GM18868 (cell line): ENCODE results near the gene PACRG.

ENCODE experiments used
- ATAC-seq: cut with Tn5 transposase; IDR thresholded peaks from one replicate; pipeline ENCODE4 v1.9.1; 2021; ENCODE audit warnings: mild to moderate bottlenecking, moderate library complexity; ENCODE audit not compliant: unreplicated experiment

PACRG gene

DNA sequence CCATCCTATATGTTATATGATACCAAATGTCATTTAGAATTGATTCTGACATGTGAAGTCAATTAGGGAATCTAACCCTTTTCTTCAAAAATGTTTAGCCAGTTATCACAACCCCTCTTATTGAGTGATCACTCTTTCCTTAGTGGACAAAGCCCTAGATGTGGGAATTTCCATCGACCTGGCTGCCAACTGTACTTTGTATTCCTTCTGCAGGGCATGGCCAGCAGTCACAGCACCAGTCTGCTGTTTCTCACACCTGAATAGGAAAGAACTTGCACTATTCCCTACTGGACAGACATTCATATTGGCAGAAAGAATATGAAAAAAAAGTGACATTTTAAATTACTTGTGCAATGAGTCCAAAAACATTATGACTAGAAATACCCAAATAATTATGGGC is 271.0 kb downstream of the PACRG start:
- no peak for ATAC-seq

DNA sequence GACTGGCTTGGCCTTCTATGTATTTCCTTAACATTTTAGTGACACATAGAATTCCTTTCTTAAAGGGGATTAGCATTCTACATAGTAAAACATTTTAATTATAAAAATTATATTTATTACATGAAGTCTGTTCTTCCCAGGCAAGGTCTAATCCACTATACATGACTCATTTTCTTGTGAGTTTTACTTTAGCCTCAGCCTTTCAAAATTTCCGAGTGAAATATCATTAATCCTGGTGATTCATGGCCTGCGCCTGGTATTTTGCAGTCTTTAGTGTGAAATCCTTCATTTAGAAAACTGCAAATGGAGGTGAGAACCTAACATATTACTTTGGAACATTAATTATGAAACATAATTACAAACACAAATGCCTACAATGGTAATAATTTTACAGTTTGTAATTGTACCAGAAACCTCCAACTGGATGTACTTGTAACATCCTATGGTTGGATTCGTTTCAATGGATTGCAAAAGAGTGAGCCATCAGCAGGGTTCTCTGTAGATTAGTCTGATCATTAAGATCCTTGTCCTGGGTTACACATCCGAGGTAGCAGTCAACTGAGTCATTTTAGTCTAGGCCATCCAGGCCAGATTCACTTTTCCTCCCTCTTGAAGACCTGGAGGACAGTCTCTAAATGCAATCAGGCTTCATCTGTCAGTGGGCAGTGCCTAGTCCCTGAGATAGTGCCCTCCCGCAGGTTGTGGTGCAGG is 272.0 kb downstream of the PACRG start:
- no peak for ATAC-seq

DNA sequence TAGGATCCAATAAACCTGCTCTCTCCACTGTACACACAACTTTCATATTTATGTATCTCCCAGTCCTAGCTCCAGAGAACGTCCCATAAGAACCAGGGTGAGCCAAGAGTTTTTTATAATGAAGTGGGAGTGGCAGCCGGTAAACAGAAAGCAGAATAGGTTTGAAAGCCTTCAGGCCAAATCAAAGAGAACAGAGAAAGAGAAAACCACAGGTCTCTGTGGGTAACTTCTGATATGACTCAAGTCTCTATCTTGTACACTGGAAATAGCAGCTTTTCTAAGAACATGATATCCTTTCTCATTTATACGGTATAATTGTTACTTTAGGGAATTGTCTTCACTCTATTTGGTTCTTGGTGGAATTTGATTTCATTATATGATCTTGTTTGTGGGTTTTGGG is 273.6 kb downstream of the PACRG start:
- peak; percentile 99 for ATAC-seq

DNA sequence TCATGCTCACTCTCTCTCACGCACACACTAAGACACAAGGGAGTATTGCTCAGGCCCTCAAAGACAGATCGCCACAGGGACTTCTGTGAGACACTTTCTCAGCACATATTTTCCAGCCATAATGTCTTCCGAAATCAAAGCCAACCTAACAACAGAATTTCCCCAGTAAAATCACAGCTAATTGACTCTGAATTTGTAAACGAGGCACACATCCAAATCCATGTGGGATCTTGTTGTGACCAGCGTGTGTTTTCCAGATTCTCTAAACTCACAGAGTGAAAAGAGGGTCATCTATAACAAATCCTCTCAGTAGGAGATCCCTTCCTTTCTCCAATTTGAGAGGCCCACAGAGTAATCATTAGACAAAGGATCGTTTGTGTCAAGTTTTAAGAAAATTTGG is 280.4 kb downstream of the PACRG start:
- no peak for ATAC-seq

DNA sequence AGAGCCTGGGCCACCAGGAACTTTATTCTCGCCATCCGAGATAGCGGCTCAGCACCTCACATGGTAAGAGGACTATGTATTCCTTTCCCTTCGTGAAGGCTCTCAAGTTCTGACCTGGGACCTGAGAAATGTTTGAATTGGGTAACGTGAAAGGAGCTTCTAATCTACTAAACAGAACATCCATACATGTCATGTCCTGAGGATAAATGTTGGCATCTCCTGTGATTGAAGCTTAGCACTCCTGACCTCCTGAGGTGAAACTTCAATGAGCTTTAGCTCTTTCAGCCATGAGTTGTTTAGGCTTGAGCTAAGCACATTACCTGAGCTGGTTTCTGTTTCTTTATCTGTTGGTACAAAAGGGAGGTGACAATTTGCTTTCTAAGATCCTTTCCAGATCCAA is 280.9 kb downstream of the PACRG start:
- no peak for ATAC-seq

DNA sequence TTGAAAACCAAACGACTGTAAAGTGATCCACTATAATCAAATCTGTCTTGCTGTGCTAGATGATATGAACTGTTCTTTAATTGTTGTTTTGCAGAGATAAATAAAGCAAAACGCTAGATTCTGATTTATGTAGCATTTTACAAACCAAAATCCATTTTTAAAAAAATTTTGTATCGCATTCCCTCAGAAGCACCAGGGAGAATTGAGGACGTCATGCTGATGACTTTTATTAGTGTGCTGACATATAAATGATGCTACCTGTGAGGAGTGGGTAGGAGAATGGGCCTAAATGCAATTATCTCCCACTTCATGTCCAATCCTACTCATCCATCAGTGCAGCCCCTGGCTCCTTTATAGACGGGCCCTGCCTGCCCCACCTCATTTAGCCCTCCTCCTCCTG is 282.4 kb downstream of the PACRG start:
- no peak for ATAC-seq

DNA sequence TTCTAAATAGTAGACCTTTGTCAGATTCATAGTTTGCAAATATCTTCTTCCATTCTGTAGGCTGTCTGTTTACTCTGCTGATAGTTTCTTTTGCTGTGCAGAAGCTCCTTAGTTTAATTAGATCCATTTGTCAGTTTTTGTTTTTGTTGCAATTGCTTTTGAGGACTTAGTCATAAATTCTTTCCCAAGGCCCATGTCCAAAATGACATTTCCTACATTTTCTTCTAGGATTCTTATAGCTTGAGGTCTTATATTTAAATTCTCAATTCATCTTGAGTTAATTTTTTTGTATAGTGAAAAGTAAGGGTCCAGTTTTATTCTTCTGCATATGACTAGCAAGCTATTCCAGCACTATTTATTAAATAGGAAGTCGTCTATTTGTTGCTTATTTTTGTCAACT is 287.0 kb downstream of the PACRG start:
- ATAC-seq = no peak

DNA sequence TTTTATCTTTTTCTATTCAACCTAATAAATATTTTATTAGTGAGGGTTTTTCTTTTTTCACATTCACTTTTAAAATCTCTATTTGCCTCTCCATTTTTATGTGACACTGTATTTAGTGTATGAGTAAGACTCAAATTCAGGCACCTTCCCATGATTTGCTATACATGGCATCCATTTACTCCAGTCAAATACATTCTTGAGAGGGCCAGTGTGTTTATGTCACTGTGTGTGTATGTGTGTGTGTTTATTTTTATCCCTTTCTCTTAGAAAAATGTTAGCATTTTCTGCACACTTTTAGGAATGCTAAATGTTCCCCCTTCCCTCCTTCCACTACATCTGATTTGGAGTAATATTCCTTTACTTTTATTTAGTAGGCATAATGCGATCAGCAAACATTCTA is 290.0 kb downstream of the PACRG start:
- ATAC-seq = no peak

DNA sequence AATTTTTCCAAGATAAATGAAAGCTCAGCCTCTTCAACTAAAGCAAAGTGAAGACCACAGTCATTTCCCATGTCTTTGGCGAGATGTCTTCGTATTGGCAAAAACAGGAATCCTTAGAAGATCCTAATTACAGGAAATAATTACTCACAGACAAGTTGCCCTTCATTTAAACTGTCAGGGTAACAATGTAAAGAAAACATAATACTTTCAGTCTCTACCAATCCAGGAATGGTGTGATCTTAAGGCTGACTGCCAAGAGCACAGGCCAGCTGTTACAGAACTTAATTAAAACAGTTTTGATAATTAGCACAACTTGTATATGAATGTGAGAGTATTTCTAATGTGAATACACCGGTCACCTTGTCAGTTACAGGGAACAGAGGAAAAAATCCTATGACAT is 292.2 kb downstream of the PACRG start:
- no peak for ATAC-seq

DNA sequence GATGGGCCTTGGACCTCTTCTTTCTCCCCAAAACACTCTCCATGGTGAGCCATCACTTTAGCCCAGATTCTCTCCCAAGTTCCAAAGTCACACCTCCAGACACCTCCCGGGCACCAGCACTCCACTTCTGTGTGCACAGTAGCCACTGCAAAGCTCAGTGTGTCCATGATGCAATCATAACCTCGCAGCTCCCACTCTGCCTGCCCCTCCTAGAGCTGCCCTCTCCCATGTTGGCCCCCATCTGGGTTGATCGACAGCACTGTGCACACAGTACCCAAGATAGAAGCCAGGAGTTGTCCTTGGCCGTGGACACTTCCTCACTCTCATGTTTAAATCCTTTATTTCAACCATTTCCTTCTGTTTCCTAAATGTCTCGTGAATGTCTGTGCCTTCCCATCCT is 293.3 kb downstream of the PACRG start:
- no peak for ATAC-seq

DNA sequence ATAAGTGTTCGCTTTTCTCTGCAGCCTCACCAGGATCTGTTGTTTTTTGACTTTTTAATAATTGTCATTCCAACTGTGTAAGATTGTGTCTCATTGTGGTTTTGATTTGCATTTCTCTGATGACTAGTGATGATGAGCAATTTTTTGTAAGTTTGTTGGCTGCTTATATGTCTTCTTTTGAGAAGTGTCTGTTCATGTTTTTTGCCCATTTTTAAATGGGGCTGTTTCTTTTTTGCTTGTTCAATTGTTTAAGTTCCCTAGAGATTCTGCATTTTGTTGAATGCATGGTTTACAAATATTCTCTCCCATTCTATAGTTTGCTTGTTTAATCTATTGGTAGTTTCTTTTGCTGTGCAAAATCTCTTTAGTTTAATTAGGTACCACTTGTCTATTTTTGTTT is 295.9 kb downstream of the PACRG start:
- no peak for ATAC-seq

DNA sequence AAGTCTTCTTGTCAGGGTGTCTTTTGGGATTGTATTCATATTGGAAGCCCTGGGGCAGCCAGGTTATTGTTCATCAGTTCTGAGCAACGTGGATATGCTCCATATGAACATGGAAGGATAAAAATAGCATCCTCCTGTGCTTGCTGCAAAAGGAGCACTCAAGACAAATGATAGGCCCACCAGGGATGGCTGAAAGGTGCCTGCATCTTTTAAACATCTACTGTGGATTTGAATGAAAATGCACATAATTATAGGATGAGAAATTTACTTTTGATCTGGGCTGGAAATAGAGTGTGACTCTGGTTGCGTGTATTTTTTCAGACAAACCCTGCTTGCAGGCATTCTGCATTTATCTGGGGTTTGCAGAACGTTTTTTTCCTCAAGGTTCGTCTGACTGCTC is 299.1 kb downstream of the PACRG start:
- no peak for ATAC-seq

DNA sequence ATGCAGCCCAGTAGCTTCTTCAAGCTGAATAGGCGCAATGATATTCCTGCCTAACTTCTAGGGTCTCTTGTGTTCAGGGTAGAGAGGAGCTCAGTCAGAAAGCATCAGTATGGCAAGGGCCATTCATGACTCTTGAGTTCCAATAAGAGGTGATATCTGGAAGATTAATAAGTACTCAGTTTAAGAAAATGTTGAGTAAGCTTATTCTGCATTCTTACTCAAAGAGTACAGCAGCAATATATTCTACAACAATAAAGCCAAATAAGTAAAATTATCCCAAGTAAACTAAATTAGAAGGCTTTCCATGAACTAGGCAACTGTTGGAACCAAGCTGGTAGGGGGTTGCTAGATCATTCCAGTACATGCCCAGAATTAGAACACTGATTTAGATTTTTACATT is 303.2 kb downstream of the PACRG start:
- no peak for ATAC-seq

DNA sequence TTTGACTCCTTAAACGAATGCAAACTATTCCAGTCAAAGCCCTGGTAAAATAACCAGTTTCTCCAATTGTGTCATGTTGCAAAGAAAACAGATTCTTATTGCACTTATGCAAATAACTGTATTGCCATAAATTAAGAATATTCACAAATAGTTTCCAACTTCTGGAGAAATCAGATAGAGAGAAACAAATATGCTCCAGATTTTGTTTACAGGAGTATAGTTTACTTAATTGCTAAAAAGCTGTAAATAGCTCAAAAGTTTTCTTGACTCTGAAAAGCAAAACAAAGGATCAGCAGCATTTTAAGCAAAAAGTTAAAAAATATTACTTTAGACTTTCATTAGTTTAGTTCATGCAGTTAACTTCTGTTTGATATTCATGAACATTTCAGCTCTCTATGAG is 304.2 kb downstream of the PACRG start:
- no peak for ATAC-seq

DNA sequence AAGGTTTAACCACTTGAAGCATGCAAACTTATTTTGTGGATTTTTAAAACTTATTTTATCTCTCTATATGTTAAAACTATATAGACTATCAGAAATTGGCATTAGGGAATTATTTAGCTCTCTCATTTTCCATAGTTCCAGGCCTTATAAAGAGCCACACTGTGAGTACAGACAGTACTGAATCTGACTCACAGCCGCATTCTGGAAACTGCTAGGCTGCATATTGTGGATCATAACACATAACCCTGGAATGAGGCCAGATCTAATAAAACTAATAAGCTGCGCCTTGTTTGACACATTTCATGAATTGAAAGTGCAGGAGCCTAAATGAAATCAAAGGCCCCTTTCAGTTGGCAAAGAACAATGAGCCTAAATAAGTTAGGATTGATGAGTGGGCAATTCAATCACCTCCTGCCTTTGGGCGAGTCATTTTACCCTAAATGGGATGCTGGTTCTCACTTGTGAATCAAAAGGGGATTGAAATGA is 308.4 kb downstream of the PACRG start:
- no peak for ATAC-seq

DNA sequence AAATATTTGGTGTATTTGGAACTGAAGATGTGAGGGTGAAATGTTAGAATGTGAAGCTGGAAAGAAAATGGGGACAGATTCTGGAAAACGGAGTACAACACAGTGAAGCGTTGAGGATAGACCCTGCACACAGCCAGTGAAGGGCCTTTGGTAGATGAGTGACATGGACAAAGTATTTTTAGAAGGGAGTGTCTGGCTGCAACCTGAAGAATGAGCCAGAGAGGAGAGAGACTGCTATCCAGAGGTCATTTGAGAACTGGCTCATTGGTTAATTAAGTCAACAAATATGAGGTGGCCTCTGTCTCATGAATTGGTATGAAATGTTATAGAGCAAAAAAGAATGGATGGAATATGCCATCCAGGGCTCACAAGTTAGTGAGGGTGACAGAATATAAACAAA is 310.5 kb downstream of the PACRG start:
- no peak for ATAC-seq

DNA sequence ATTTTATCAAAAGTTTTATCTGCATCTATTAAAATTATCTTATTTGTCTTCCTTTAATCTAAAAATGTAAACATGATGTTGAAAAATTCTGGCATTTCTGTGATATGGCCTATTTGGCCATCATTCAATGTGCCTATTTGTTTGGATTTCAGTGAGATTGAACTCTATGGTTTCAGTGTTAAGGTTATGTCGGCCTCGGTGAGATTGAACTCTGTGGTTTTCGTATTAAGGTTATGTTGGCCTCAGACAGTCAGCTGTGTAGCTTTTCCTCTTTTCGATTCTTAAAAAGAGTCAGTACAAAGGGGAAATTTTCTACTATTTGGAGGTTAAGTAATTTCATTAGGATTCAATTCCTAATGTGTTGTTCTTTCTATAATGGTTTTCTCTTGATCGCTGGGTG is 320.6 kb downstream of the PACRG start:
- ATAC-seq = no peak

DNA sequence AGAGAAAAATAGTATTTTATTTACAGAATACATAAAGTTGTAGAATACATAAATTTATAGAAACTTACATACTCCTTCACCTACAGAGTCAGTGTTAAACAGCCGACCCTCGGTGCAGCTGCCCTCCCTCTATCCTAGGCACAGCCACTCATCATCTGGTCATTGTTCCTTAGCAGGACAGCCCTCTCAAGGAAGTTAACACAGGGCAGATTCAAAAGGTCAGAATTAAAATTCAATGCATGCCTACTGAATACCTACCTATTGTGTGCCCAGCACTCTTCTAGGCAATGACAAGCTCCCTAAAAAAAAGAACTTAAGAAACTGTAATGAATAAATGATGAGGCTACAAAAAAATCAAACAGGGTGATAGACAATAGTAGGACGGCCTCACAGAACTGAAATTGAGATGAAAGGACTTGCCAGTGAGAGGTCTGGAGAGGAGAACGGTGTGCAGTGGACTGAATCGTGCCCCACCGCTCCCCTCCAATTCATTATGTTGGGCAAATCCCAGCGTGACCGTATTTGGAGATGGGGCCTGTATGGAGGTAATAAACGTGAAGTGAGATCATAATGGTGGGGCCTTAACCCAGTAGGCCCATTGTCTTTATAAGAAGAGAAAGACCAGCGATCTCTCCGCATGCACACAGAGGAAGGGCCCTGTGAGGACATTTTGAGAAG is 326.0 kb downstream of the PACRG start:
- ATAC-seq = no peak

DNA sequence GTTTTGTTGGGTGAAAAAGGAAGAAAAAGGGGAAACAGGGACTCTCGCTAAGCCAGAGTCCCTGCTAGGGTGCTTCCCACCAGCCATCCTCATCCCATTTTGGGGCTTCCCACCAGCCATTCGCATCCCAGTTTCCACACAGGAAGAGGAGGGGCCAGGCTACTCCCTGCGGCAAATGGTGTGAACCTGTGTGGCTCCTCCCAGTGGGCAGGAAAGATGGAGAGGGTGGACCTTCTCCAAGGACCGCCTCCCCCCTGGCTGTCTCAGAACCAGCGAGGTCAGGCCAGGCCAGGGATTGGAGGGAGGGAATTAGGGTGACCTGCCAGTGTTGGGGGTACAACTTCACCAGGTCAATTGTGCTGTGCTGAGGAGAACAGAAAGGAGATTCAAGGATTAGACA is 326.9 kb downstream of the PACRG start:
- no peak for ATAC-seq

DNA sequence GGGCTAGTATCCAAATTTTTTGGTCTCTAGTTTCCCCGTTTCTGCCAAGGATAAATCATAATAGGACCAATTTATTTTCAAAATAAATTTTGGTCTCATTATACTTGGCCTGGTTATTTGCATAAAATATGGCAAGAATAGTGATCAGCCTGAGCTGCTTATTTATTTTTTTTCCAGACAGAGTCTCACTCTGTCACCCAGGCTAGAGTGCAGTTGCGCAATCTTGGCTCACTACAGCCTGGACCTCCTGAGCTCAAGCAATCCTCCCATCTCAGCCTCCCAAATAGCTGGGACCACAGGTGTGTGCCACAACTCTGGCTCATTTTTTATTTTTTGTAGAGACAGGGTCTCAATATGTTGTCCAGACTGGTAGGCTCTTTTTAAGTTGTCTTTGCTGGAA is 329.5 kb downstream of the PACRG start:
- no peak for ATAC-seq

DNA sequence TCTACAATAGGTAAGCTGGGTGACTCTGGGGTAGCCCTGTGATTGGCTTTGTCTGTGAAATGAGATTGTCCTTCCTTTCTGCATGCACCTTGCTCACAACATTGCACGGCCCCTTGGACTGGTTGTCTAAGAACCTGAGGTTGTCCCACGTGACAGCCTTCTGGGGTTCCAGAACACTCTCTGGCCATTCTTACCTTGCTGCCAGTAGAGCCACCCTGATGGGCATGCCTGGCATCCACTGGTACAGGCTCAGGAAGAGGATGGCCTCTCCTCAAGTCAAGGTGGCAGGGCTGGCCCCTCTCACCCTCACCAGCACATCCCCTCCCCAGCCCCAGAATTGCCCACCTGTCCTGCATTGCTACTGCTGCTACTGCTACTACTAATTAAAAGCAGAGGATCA is 335.0 kb downstream of the PACRG start:
- ATAC-seq = no peak

DNA sequence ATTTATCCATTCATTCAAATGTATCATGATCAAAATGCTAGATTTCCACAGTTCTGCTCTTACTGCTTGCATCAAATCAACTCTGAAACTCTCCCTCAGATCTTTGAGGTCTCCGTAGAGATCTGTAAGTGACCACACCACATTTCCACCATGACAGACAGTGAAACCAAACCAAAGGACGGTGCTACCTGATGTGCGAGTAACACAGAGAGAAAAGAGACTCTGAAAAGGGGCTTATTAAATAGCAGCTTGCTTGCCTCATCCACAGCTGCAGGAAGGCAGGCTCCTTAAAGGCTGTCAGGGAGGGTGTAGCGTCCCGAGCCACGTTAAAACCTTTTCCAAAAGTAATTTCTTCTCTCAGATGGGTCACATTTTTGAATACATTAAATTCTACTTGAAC is 335.8 kb downstream of the PACRG start:
- no peak for ATAC-seq

DNA sequence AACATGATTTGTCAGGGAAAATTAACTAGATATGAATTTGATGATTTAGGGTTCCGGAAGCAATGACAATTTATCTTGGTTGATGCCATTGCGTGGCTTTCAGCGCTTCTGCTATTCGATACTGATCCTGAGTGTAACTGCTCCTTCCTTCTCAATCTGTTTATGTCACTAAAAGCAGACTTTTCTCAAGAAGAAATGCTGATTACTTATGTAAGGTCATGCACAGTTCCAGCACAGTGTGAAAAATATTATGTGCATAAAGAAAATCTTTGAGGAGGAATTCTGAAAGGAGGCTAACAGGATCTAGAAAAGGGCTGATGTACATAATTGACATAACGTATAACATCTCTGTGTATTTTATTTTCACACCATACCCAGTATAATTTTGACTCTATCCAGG is 336.6 kb downstream of the PACRG start:
- ATAC-seq = no peak
